Activated T-cell treated with anti-CD3 and anti-CD28 coated beads, Interleukin-2, amount 50 U/mL, for 72 hours (primary cell): Measurements from ENCODE around the gene POMT2. TPM values are rescaled to one million over a fixed set of nuclear protein-coding genes. Genes with fewer than 3 reads are reported as not detected.

Source experiments
- ATAC-seq, 2 donors: fragments of 150-1000 bp; cut with Tn5 transposase; replicated peaks in 1 of 2; 2 replicates each; pipeline ENCODE4 v1.10.0; 2021; ENCODE audit warnings: moderate library complexity in 2 of 2, mild to moderate bottlenecking in 1 of 2
- DNase-seq, 2 donors: peaks; one replicate each; pipeline ENCODE4 v3.0.0; 2021 to 2022; ENCODE audit warnings: mixed read lengths in 1 of 2
- H3K27ac Mint-ChIP-seq: one replicate; pipeline ENCODE4 v1.8.0; 2022; ENCODE audit warnings: mild to moderate bottlenecking, moderate library complexity, mixed read lengths
- H3K27me3 Mint-ChIP-seq: one replicate; pipeline ENCODE4 v1.8.0; 2022; ENCODE audit warnings: low read depth, mixed read lengths
- H3K36me3 Mint-ChIP-seq, 2 donors: one replicate each; pipeline ENCODE4 v1.8.0; 2022; ENCODE audit warnings: mixed read lengths in 2 of 2, mild to moderate bottlenecking in 1 of 2; ENCODE audit not compliant: insufficient read depth in 2 of 2
- H3K4me1 Mint-ChIP-seq: one replicate; pipeline ENCODE4 v1.8.0; 2022; ENCODE audit warnings: low read depth, mixed read lengths
- H3K4me3 Mint-ChIP-seq, 2 donors: one replicate each; pipeline ENCODE4 v1.8.0; 2022; ENCODE audit warnings: mild to moderate bottlenecking in 2 of 2, mixed read lengths in 2 of 2, moderate library complexity in 2 of 2
- H3K9me3 Mint-ChIP-seq, 2 donors: one replicate each; pipeline ENCODE4 v1.8.0; 2022; ENCODE audit warnings: mixed read lengths in 2 of 2
- total RNA-seq, 2 donors: library from RNA; stranded (reverse); gene quantifications; one replicate each; pipeline ENCODE4 v1.2.3, GENCODE V29; 2022

Gene POMT2
- total RNA-seq, 2 donors from 2014 or later, result 14.7 to 18.1 TPM

DNA sequence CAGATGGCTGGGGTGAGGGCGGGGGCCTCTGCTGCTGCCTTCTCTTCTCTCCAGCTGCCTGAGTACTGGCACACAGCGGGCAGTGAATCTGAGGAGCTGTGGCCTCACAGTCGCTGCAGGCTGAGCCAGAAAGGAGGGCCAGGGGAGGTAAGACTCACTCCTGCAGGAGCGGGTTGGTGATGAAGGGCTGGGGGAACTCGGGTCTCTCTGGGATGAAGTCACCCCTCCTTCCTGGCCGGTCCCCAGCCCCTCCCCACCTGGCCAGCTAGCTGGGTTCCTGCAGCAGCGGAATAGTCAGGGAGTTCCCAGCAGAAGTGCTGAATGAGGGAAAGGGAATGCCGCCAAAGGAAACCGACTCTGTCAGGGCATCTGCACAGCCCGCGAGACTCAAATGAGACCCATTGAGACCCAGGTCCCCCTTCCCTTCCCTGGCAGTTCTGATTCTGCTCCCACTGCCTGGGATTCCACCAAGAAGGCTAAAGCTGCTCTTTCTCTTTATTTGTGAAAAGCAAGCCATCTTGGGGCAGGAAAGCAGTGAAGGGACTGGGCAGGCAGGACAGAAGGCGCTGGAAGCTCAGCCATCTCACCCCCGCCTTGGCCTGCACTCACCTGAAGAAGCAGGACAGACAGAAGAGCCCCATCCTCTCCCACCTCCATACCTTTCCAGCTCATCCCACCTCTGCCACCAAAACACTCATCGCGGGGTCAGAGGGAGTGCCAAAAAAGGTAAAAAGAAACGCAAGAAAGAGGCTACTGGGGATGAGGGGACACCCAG is 54.9 kb downstream of the POMT2 start:
- ATAC-seq (no peak), DNase-seq (no peak)
- peaks cover 33% of the 10 kb centered on the region for H3K27me3 Mint-ChIP-seq
- no peak overlapping the region for H3K4me3 Mint-ChIP-seq
- peaks cover 2 to 3% of the 10 kb centered on the region in 2 donors for H3K36me3 Mint-ChIP-seq
- no peak overlapping the region for H3K27ac Mint-ChIP-seq
- H3K4me1 Mint-ChIP-seq, result no peaks in the 10 kb centered on the region
- H3K9me3 Mint-ChIP-seq, result peaks cover 0 to 2% of the 10 kb centered on the region in 2 donors

DNA sequence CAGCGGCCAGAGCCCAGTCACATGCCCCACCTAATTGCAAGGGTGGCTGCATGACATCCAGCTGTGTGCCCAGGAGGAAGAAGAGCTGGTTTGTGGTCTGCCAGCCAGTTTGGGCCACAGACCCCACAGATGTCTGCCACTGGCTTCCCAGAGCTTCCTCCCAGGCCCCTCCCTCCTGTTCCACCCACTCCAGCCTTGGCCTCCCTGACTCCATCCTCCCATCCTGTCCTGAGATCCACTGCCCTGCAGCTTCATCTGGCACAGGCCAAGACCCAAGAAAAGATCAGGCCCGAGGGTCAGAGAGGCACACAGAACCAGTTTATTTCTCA is 55.5 kb downstream of the POMT2 start:
- Mint-ChIP-seq H3K27ac (no peak overlapping the region), H3K4me3 (no peak overlapping the region), H3K9me3 (peaks cover 0 to 2% of the 10 kb centered on the region in 2 donors), H3K36me3 (peaks cover 2 to 3% of the 10 kb centered on the region in 2 donors), H3K27me3 (peaks cover 30% of the 10 kb centered on the region), H3K4me1 (no peaks in the 10 kb centered on the region)
- no peak for ATAC-seq
- no peak for DNase-seq

DNA sequence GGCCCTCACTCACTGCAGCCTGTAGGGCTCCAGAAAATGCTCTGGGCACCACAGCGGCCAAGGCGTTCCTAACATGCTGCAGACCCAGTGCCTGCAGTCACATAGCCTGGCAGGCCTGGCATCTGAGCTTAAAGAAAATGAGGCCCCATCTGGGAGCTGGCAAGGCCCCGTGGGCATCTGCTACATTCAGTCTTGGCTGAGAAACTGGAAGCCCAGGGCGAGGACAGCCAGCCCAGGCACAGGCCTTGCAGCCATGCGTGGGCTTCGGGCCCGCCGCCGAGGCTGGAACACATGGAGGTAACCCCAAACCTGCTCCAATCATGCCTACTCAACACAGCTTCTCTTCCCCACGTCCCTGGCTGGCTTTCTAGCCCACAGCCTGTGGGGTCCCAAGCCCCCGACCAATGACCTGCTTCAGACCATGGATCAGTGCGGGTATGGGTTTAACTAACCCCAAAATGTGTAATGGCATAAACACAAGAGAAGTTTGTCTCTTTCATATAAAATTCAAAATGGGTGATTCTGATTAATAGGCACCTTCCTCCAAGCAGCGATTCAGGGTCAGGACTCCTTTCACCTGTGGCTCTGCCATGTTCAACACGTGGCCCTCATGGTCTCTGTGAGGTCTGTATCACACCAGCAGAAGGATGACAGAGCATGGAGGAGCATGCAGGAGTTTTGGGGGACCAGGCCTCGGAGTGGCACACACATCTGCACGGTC is 56.1 kb downstream of the POMT2 start:
- H3K4me3 Mint-ChIP-seq, result no peak overlapping the region

DNA sequence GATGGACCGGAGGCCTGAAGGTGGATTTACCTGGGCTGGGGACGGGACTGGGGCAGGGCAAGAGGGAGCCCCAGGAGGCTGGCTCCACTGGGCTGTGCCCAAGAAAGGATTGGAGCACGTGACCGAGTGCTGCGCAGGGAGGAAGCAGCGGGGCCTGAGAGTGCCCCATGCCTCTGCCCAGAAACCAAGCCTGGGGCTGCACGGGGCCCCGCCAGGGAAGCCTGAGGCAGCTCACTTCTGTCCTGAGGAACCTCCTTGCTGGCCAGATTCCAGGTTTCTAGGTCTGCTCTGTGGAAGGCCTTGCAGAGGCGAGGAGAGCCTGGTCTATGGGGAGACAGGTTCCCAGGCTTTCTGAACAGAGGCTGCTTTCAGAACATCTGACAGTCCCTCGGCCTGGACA is 60.1 kb downstream of the POMT2 start:
- no peaks in the 10 kb centered on the region for H3K4me1 Mint-ChIP-seq
- H3K27ac Mint-ChIP-seq, result no peak overlapping the region
- no peak for ATAC-seq
- H3K4me3 Mint-ChIP-seq, result no peak overlapping the region
- peaks cover 6% of the 10 kb centered on the region for H3K27me3 Mint-ChIP-seq
- H3K36me3 Mint-ChIP-seq, result no peaks in the 10 kb centered on the region
- DNase-seq, result no peak
- no peaks in the 10 kb centered on the region for H3K9me3 Mint-ChIP-seq

More for the DNA sequence above, 56.1 kb downstream of the POMT2 start:
- Mint-ChIP-seq H3K9me3 (peaks cover 0 to 2% of the 10 kb centered on the region in 2 donors), H3K4me1 (no peaks in the 10 kb centered on the region), H3K27me3 (peaks cover 25% of the 10 kb centered on the region), H3K36me3 (peaks cover 2 to 3% of the 10 kb centered on the region in 2 donors), H3K27ac (no peak overlapping the region)
- ATAC-seq (no peak), DNase-seq (no peak)

DNA sequence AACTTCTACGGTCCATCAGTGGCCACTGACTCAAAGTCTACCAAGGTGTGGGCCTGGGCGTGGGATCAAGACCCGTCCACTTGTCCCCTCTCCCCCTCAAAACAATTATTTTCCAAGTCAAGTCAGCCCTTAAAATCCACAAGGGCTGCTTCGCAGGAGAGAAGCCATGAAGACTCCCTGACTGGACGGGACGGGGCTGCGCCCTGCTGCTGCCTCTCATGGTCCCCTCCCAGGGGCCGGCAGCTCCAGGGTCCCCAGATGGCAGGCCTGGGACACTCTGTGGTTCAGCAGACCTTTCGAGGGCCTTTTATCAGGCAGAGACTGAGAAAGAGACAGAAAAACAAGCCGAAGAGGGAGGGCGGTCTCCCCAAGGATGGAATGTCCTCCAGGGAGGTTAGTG is 60.5 kb downstream of the POMT2 start:
- DNase-seq (no peak), ATAC-seq (no peak)
- Mint-ChIP-seq H3K27me3 (peaks cover 6% of the 10 kb centered on the region), H3K4me3 (no peak overlapping the region), H3K36me3 (no peaks in the 10 kb centered on the region), H3K9me3 (no peaks in the 10 kb centered on the region), H3K27ac (no peak overlapping the region), H3K4me1 (no peaks in the 10 kb centered on the region)

DNA sequence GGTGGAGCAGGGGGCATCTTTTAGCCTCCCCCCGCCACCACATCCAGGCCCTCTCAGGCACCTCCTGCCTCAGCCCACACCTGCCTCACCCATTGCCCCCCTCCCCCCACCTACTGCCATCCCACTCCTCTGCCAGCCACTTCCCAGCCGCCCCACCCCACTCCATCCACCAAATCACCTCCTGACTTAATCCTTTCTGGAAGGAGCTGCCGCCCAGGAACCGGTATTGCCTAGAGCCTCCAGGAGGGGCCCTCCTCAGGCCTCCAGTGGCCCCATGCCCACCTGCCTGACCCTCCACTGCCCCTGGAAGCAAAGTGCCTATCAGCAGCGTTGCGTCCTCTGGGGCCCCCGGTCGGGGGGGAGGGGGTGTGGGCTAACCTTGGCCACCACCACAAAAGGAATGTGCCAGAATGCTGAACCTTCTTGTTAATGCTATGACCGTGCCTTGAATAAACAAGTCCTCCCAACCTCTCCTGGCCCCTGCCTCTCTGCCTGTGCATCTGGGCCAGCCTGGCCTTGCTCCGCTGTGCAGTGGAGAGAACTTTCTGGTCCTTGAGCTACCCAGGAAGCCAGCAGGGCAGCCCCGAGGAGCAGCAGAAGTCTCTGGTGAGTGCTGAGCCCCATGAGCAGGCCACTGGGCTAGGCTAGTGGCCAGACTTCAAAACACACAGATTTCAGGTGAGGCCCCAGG is 61.5 kb downstream of the POMT2 start:
- no peak for DNase-seq
- Mint-ChIP-seq H3K9me3 (no peaks in the 10 kb centered on the region), H3K27me3 (peaks cover 6% of the 10 kb centered on the region), H3K4me3 (no peak overlapping the region), H3K27ac (no peak overlapping the region), H3K36me3 (no peaks in the 10 kb centered on the region), H3K4me1 (no peaks in the 10 kb centered on the region)
- ATAC-seq, result no peak

DNA sequence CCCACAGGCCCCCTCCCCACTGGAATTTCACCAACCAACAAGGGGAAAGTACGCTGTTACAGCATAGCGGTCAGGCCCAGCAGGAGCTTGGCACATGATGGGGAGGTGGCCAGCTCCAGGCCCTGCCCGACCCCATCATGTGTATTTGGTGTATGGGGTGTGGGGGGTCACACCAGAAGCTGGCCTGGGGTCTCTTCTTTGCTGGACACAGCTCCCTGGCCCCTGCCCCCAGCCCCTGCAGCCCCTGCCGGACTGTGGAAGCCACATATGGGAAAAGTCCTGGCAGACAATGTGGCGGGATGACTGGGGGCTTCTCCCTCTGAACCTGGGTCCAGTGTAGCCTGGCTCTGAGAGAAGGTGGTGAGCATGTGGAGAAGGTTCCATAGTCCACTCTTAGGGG is 62.1 kb downstream of the POMT2 start:
- no peak overlapping the region for H3K4me3 Mint-ChIP-seq
- no peak overlapping the region for H3K27ac Mint-ChIP-seq
- ATAC-seq, result no peak
- H3K27me3 Mint-ChIP-seq, result peaks cover 11% of the 10 kb centered on the region
- no peaks in the 10 kb centered on the region for H3K4me1 Mint-ChIP-seq
- no peak for DNase-seq
- no peaks in the 10 kb centered on the region for H3K36me3 Mint-ChIP-seq
- no peaks in the 10 kb centered on the region for H3K9me3 Mint-ChIP-seq

DNA sequence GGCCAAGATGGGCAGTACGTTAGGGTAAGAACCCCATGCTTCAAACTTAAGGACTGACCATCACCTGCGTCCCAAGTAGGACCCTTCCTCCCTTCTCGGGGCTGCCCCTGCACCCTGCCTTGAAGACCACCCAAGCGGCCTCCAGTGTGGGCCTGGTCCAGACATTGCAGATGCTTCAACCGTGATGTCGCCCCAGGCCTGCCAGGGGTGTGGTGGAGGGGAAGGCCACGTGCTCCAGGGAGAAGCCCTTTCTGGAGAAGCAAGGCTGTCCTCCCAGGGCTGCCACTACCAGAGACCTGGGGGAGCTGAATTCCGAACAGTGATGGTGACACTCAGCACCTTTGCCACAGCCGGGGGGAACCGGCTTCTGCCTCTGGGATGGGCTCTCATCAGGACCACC is 63.0 kb downstream of the POMT2 start:
- DNase-seq (no peak), ATAC-seq (no peak)
- H3K27ac Mint-ChIP-seq, result no peak overlapping the region
- H3K36me3 Mint-ChIP-seq, result no peaks in the 10 kb centered on the region
- no peak overlapping the region for H3K4me3 Mint-ChIP-seq
- H3K9me3 Mint-ChIP-seq, result no peaks in the 10 kb centered on the region
- H3K27me3 Mint-ChIP-seq, result peaks cover 17% of the 10 kb centered on the region
- no peaks in the 10 kb centered on the region for H3K4me1 Mint-ChIP-seq

DNA sequence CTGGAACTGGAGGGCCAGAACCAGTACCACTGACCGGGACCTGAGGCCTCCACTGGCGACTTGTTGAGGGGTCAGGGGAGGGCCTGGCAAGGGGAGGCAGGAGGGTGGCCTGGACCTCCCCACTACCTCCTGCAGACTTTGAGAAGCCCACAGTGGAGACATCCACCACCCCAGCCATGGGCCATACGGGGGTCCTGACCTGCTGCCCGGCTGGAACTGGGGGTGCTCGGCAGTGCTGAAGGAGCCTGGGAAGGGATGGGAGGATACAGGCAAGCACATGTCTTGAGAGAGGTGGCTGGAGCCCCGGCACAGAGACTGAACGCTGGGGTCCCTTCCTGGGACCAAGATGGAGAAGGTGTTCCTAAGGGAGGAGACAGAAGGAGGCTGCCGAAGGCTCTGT is 64.0 kb downstream of the POMT2 start:
- H3K27me3 Mint-ChIP-seq, result peaks cover 17% of the 10 kb centered on the region
- no peak for ATAC-seq
- no peaks in the 10 kb centered on the region for H3K36me3 Mint-ChIP-seq
- no peaks in the 10 kb centered on the region for H3K9me3 Mint-ChIP-seq
- H3K4me1 Mint-ChIP-seq, result no peaks in the 10 kb centered on the region
- no peak overlapping the region for H3K27ac Mint-ChIP-seq
- no peak overlapping the region for H3K4me3 Mint-ChIP-seq
- no peak for DNase-seq

DNA sequence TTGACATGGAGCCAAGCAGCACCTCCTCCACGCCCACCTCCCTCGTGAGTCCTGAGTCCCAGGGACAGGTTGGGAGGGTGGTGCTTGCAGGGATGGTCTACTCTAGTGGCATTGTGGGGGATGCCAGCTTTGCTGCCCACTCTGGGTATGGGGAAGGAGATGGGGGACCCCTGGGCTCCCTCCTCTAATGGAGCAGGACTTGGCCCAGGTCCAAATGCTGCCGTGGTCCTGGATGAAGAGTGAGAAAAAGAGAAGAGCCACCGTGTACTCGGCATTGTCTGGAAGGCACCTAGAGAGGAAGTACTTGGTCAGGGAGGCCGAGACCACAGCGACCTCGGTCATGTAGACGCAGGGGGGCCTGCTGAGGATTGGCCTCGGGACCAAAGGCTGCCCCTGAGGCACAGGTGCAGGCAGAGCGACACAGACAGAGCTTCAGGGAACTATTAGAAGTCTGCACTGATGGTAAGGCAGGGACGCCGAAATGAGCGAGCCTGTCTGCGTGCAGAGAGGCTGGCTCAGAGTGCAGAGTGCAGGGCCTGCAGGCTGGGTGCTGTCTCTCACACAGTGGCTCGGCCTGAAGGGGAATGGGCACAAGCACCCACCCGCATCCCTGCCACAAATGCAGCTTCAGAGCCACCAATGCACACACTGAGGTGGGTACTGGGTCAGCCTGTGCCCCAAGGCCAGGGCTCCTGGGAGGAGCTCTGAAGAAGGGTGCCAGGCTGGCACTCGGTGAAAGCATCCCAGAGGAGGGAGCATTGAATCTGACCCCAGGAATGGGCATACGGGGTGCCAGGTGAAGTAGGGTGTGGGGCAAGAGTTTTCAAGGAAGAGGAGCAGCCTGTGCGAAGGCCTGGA is 67.1 kb downstream of the POMT2 start:
- Mint-ChIP-seq H3K9me3 (no peaks in the 10 kb centered on the region), H3K27me3 (peaks cover 11% of the 10 kb centered on the region), H3K36me3 (no peaks in the 10 kb centered on the region), H3K4me1 (no peaks in the 10 kb centered on the region), H3K4me3 (no peak overlapping the region), H3K27ac (no peak overlapping the region)
- ATAC-seq, result no peak
- no peak for DNase-seq

DNA sequence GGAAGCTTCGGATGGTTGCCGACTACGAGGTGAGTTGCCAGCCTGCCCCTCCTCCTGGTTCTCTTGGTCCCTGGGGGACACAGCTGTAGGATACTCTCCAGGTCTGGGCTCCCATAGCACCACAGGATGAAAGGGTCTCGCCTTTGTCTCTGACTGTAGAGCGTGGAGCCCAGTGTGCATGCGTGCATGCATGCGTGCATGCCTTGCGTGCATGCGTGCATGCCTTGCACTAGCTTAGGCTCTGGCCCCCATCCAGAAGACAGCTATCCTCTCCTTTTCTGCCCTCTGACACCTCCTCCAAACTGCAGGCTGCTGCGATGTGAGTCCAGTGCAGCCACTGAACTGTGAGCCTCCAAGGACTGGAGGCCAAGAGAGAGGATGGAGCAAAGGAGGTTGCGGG is 68.8 kb downstream of the POMT2 start:
- no peaks in the 10 kb centered on the region for H3K36me3 Mint-ChIP-seq
- peaks cover 11% of the 10 kb centered on the region for H3K27me3 Mint-ChIP-seq
- no peaks in the 10 kb centered on the region for H3K9me3 Mint-ChIP-seq
- no peak overlapping the region for H3K27ac Mint-ChIP-seq
- no peak overlapping the region for H3K4me3 Mint-ChIP-seq
- no peaks in the 10 kb centered on the region for H3K4me1 Mint-ChIP-seq
- ATAC-seq, result no peak
- no peak for DNase-seq

DNA sequence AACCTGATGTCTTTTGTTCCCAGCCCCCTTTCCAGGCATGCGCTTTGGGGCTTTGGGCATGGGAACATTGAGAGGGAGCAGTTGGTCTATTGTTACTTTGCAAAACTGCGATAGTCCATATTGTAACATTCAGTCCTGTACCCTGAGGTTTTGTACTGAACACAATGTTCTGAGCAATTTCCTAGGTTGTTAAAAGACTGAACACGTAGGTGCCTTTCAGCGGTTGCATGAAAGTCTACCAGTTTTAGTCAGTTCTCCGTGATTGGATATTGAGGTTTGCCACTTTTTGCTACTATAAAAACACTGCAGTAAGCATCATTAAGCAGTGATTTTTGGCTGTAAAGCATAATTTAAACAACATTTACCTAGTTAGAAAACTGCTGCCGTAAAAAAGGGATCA is 69.8 kb downstream of the POMT2 start:
- no peak overlapping the region for H3K27ac Mint-ChIP-seq
- no peaks in the 10 kb centered on the region for H3K36me3 Mint-ChIP-seq
- H3K27me3 Mint-ChIP-seq, result peaks cover 11% of the 10 kb centered on the region
- DNase-seq, result no peak
- H3K9me3 Mint-ChIP-seq, result no peaks in the 10 kb centered on the region
- H3K4me1 Mint-ChIP-seq, result no peaks in the 10 kb centered on the region
- no peak overlapping the region for H3K4me3 Mint-ChIP-seq
- ATAC-seq, result peak; percentile 36 to 76

DNA sequence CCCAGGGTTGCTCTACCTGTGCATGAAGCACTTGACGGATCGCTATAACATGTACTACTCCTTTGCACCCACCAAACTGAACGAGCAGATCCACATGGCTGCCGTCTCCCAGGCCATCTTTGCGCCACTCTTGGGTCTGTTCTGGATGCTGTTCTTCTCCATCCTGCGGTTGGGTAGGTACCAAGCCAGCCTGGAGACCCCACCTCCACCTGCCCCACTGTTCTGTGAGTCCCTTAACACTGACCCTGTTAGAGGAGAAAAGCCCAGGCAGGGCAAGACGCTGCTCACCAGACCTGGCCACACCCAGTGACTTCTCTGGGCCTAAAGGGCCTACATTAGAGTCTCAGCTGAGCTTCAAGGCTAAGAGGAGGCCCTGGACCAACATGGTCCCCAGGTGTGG is 71.4 kb downstream of the POMT2 start:
- Mint-ChIP-seq H3K27ac (no peak overlapping the region), H3K4me3 (no peak overlapping the region), H3K9me3 (no peaks in the 10 kb centered on the region), H3K27me3 (peaks cover 11% of the 10 kb centered on the region), H3K36me3 (no peaks in the 10 kb centered on the region), H3K4me1 (no peaks in the 10 kb centered on the region)
- no peak for ATAC-seq
- DNase-seq, result no peak
